Stimulated activated CD8-positive, alpha-beta memory T cell treated with anti-CD3 and anti-CD28 coated beads, Interleukin-4, amount 100 ng/mL, for 48 hours (primary cell): ENCODE data around the gene HDAC8.
"Not testable (repeated sequence)": the region's sequence is repeated elsewhere in the genome, so short reads cannot be mapped to it uniquely, and the experiment has no call there.

ENCODE experiments used
- DNase-seq: peaks from one replicate; pipeline ENCODE4 v3.0.0-alpha.2; 2020

HDAC8 gene

GRCh38 chrX:72368796-72369195, 203.8 kb downstream of the HDAC8 start:
- no peak for DNase-seq

- no peak for DNase-seq
These were observed 205.1 kb downstream of the HDAC8 start for GRCh38 chrX:72367516-72367915.

- DNase-seq, result no peak
These were observed 205.8 kb downstream of the HDAC8 start for GRCh38 chrX:72366701-72367454.

- no peak for DNase-seq
These were observed 206.5 kb downstream of the HDAC8 start for GRCh38 chrX:72366178-72366577.

- DNase-seq, result no peak
These were observed 207.5 kb downstream of the HDAC8 start for GRCh38 chrX:72365126-72365525.

- no peak for DNase-seq
These were observed 212.3 kb downstream of the HDAC8 start for GRCh38 chrX:72360326-72360725.

GRCh38 chrX:72358313-72358712, 214.3 kb downstream of the HDAC8 start:
- DNase-seq, result no peak

- no peak for DNase-seq
These were observed 219.9 kb downstream of the HDAC8 start for GRCh38 chrX:72352786-72353185.

- no peak for DNase-seq
These were observed 220.9 kb downstream of the HDAC8 start for GRCh38 chrX:72351606-72352334.

- DNase-seq, result peak; percentile 24
These were observed 223.5 kb downstream of the HDAC8 start for GRCh38 chrX:72349190-72349589.

GRCh38 chrX:72348247-72348979, 224.2 kb downstream of the HDAC8 start:
- peak; percentile 24 for DNase-seq

- DNase-seq, result no peak
These were observed 225.3 kb downstream of the HDAC8 start for GRCh38 chrX:72347366-72347765.

GRCh38 chrX:72346302-72346949, 226.2 kb downstream of the HDAC8 start:
- no peak for DNase-seq

GRCh38 chrX:72340626-72341025, 232.0 kb downstream of the HDAC8 start:
- no peak for DNase-seq

- DNase-seq, result no peak
These were observed 232.6 kb downstream of the HDAC8 start for GRCh38 chrX:72340041-72340440.

GRCh38 chrX:72330131-72330530, 242.5 kb downstream of the HDAC8 start:
- DNase-seq, result no peak

GRCh38 chrX:72326605-72327300, 245.9 kb downstream of the HDAC8 start:
- no peak for DNase-seq

GRCh38 chrX:72319651-72320050, 253.0 kb downstream of the HDAC8 start:
- DNase-seq, result not testable (repeated sequence)

GRCh38 chrX:72317139-72317538, 255.5 kb downstream of the HDAC8 start:
- DNase-seq, result no peak

- no peak for DNase-seq
These were observed 256.1 kb downstream of the HDAC8 start for GRCh38 chrX:72316408-72317110.

- no peak for DNase-seq
These were observed 257.8 kb downstream of the HDAC8 start for GRCh38 chrX:72314881-72315280.
